Stimulated activated CD8-positive, alpha-beta memory T cell treated with anti-CD3 and anti-CD28 coated beads, Interleukin-12 subunit alpha, Interleukin-12 subunit beta, amount 100 ng/mL, for 1 hour (primary cell): Measurements from ENCODE around the gene EXOC4.

Source experiments
- DNase-seq: peaks from one replicate; pipeline ENCODE4 v3.0.0-alpha.2; 2020; ENCODE audit warnings: low read depth

EXOC4 gene

DNA sequence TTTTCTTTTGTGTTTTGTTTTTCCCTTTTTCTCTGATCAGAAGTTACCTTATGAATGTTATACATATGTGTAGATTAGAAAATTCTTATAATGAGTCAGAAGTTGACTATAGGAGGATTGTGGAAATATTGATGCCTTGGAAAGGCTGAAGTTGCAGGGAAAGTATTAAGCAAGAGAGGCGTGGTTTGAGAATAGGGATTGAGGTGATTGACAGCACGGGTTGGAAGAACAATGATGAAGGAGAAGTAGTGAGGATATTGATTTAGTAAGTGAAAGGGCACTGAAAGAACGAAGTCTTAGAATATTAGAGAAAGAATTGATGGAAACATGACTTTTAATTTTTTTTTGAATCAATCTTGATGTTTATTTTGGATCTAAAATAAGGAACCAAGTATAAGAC is 176.0 kb downstream of the EXOC4 start:
- DNase-seq = no peak

DNA sequence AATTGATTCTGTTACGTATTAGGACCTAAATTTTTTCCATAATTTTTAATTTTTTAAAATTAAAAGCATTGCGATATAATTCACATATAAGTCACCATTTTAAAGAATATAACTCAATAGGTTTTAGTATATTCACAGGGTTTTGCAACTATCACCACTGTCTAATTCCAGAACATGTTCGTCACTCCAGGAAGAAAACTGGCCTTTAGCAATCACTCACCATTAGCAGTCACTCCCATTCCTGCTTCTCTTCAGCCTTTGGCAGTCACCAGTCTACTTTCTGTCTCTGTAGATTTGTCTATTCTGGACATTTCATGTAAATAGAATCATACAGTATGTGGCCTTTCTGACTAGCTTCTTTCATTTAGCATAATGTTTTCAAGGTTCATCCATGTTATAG is 176.5 kb downstream of the EXOC4 start:
- no peak for DNase-seq

DNA sequence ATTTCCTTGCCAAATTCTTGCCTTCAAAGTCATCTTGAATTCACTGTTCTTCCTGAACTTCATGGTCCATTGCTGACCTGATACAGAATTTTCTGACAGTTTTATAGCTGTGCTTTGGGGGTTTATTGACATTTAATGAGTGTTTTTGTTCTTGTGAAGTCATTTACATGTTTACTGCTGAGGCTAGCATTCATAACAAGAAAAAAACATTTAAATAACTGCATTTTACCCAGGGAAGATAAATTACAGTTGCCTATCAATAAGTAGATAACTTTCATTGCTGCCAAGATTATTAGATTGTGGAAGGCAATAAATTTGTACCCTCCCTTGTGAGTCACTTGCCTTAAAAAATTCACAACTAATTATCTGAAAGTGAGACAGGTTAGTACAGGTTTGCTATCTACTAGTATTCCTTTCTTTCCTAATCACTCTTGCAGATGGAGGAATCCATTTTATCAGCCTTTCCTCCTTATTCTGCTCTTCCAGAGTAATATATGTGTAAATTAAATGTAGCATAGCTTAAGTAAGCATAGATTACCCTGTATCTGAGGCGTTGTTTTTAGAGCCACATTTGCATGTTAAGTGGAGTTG is 178.4 kb downstream of the EXOC4 start:
- DNase-seq = no peak

DNA sequence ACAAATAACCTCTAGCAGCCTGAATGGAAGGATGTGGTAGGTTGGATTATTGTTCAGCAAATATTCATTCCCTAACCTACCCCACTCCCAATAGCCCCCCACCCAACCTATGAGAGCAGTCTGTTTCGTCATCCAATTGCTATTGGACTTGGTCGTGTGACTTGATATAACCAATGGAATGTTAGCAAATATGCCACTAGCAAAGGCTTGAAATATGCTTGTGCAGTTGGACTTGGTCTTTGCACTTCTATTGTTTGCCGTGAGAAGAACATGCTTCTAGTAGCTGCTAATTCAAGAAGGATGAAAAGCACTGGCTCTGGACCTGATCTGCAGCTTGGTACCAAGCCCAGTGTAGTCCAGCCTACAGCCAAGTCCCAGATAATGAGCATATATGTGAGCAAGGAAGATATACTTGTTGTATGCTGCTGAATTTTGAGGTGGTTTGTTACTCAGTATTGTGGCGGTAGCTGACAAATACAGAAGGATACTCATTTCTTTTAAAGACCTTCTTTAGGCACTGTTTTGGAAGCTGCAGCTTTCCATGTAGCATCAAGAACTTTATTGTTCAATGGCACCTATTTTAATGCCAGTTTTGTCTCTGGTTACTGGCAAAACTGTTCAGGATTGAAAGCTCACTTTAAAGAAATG is 180.4 kb downstream of the EXOC4 start:
- DNase-seq = no peak

DNA sequence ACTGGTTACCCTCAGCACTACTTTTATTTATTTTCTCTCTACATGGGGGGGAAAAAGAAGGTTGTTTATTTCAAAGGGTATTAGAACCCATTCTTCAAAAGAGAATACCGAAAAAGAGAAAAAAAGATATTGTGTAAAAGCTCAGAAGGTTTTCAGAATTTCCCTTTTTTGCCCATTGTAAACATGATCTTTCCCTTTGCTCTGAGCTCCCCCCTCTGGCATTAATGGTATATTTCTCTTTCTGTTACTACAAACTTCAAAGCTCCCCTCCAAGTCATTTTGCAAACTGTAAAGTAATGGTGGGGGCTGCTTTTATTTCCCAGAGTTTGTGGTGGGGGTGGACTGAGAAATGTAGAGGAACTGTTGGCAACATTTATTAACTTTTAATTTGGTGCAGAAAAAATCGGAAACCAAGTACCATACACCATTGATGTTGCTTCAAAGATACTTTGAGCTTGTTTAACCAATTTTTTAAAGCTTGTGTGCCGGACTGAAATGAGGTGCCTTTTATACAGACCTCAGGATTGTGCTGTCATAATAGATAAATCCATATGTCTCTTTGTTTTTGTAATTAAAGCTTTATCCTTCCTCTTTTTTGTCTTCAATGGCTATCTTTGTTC is 181.5 kb downstream of the EXOC4 start:
- DNase-seq = no peak

DNA sequence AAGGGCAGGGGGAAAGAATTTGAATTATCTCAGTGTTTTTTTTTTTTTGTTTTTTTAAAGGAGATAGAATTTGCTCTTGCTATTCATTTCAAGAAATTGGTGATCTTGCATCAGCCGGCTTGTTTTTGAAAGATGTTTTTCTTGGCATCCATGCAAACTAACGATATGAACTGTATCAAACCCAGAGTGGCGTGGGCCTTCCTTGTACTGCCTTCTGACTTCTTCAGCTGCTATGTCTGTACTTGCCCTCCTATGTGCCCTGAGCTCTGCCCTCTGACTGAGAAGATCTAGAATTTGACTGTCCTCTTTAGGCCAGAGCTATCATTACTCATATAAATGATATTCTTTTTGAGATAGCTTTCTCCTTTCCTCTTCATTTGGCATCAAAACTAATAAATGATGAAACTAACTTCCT is 183.1 kb downstream of the EXOC4 start:
- no peak for DNase-seq

DNA sequence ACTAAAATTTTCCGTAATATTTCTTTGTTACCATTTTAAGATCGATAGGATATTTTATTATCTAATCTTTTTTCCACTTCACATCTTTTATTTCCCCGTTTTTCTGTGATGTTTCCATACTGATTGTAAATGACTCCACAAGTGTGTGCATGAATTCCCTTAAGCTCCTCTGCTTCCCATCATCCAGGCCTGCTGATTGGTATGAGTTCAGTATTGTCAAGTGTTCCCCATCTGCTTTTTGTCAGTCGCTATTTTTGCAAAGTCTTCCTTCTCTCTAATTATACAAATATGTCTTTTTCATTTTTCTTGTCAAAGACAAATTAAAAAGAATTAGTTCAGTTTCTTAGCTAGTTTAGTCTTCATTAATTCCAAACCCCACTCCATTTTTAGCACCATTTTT is 184.7 kb downstream of the EXOC4 start:
- DNase-seq = no peak

DNA sequence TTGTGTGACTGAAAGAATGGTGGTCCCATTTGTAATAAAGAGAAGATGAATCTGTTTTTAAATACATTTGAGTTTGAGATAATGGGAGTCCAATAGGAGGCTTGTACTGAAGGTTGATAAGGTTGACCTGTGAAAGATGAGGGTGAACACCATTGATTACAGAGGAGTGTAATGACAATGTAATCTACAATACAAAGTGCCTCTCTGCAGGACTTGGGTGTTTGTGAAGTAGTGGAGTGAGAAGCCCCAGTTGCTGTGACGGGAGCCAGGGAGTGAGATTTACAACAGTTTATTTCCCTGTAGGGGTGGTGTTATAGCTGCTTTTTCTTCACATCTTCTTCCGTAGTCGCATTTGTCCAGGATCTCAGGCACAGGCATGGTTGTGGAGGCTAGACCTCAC is 189.9 kb downstream of the EXOC4 start:
- no peak for DNase-seq

DNA sequence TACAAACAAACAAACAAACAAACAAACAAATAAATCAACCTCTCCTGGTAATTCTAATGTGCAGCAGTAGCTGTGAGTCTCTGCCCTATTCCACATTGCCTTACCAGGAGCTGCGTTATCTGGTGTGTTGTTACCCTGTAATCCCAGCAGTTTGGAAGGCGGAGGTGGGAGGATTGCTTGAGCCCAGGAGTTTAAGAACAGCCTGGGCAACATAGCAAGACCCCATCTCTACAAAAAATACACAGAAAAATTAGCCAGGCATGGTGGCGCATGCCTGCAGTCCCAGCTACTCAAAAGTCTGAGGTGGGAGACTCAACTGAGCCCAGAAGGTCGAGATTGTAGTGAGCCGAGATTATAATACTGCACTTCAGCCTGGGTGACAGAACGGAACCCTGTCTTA is 192.7 kb downstream of the EXOC4 start:
- DNase-seq = no peak

DNA sequence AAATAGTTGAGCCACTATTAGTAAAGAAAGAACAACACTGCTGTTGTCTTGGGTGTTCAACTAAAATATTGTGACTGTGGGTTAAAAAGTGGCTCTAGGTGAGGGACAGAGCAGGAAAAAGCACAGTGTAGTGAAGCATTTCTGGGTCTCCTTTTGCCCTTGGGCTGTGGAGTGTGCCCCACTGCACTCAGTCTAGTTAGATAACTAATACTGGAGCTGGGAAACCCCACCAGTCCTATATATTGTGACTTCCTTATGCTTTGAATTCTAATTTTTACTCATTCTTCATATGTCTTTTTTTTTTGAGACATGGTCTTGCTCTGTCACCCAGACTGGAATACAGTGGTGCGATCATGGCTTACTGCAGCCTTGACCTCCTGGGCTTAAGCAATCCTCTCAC is 195.1 kb downstream of the EXOC4 start:
- DNase-seq = no peak

DNA sequence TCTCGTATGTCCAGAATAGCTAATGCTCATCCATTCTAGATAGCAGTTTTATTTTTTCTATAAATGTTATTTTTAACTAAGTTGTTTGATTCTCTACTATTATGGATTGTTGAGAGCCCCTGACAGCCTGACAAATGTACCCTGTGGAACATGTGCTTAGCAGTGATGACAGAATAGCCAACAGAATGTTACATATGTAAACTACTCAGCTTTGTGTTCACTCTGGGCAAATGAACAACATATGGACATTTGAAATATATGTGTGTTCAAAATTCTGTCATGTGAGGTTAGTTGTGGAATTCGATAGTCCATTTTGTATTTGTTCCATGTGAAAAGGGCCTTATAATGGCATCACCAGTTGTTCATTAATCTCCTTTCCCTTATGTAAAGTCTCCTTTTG is 199.7 kb downstream of the EXOC4 start:
- DNase-seq = no peak

DNA sequence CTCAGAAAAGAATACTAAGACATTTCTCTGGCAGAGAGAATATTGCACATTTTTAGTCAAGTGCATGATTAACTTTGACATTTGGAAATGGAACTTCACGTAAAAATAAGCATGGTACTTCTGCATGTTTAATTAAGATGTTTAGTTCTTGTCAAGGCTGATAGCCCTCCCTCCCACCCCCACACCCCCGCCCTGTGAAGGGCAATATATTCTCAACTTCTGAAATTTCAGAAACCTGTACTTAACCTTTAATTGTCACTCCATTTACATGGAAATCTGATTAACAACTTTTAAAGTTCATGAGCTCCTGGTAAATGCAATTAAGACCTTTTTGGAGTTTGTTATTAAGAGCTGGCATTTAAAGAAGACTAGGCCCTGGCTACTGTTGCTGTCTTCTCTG is 205.8 kb downstream of the EXOC4 start:
- DNase-seq = no peak

DNA sequence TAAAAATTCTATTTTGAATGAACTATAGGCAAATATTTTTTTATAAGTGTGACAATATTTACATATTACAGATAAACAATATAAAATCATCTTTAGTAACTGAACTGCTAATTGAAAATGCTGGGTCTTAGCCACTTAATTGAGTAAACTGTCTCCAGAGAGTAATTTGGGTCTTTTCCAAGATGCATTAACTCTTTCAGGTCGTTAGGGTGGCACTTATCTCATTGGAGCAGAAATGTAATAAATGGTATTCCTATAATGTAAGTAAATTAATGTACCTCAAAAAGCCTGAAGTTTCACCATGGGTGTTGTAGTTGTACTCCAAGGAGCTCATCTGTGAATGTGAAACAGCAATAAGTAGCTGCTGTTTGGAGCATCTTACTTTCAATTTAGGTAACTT is 208.5 kb downstream of the EXOC4 start:
- DNase-seq = no peak

DNA sequence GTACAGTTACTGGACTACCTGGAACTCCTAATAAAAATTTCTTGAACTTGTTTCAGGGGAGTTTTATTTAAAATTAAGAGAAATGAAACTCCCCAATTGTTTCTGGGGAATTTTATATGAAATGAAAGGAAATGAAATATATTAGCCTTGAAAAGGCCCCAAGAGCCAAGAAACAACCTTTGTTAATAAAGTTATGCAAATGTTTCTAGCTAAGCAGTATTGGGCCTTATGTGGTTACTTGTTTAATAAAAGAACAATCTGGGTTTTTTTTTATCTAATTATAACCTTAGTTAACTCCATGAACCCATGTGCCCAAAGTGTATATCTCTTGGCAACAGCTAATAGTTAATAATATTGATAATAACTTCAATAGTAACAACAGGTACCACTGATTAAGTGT is 222.8 kb downstream of the EXOC4 start:
- no peak for DNase-seq

DNA sequence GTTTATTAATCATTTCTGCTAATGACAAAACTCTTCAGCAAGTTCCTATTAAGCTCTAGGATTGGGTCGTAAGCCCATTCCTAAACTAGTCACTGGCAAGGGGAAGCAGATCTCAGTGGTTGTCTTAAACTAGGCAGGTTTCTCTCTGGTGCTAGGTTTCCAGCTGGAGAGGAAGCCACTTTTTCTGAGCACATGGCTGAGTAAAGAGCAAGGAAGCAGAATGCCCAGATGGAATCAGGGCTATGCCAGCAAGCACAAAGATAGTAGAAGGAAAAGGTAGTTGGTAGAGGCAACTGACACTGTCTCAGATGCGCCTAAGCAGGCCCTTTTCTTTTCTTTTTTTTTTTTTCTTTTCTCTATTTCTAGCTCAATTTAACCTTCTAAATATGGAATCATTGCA is 224.9 kb downstream of the EXOC4 start:
- DNase-seq = no peak

DNA sequence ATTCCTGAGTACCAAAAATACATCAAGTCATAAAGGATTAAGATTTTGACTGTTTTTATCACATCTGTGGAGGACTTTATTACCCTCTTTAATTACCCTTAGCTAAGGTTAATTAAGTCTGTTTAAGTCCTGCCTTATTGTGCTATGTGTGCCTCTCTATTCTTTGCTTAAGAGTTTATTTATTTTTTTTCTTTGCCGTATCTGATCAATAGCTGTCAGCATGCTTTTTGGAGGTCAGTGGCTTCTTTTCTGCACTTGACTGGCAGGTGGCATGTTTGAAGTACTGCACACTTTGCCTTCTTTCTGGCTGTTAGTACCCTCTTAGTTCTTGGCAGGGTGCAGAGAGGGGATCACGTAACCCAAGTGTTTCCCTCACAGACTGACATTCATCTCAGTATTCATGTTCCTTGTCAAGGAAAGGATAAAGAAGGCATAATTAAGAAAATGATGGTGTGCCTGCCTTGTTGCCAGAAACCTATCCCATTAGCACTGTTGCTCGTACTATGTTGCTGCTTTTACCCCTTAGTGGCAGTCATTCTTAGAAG is 225.8 kb downstream of the EXOC4 start:
- no peak for DNase-seq

DNA sequence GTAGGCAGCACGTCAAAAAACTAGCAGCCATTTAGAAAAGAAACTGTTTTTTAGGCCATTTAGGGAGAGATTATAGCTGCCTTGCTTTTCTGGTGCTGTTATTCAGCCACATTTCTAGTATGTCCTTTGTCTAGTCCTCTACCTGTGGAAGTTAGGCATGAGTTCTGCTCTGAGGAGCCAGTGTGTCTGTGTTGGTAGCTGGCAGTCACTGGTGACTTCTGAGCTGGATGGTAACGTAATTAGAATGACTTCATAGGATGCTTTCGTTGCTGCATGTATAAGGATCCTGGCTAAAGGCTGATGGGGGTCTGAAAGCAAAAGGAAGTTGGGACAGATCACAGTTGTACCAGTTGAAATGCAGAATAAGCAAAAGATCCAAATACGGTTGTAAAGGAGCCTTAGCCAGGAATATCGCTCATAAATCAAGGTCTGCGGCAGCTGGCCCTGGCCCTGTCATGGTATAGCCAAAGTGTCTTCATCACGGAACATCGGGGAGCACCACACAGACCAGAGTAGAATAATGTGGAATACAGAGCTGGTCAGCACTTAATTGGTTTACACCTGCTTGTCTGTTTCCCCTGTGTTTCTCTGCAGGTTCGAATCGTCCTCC is 226.7 kb downstream of the EXOC4 start:
- DNase-seq = no peak

DNA sequence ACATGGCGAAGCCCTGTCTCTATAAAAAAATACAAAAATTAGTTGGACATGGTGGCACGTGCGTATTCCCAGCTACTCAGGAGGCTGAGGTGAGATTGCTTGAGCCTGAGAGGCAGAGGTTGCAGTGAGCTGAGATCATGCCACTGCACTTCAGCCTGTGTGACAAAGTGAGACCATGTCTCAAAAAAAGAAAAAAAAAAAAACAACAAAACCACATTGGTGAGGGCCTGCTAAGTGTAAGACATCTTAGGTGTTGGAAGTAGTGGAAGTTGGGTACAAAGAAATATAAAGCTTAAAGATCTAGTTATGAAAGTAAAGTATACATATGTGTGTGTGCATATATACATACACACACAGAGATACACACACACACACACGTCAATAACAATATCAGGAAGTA is 228.0 kb downstream of the EXOC4 start:
- no peak for DNase-seq

DNA sequence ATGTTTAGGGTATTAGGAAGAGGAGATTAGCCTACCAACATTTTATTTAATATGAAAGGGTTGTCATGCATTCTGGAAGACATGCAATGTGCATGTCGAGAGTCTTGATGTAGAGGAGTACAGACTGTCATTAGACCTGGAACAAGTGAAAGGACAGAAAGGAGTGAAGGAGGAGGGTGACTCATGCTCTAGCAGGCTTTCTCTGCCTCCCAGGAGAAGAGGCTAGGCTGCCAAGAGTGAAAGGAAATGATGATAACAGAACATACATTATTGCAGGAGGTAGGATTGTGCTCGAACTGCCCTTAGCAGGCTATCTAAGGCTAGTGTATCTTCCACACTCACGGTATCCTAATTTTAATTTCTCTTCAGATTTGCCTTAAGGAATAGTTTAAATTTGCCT is 228.8 kb downstream of the EXOC4 start:
- no peak for DNase-seq

DNA sequence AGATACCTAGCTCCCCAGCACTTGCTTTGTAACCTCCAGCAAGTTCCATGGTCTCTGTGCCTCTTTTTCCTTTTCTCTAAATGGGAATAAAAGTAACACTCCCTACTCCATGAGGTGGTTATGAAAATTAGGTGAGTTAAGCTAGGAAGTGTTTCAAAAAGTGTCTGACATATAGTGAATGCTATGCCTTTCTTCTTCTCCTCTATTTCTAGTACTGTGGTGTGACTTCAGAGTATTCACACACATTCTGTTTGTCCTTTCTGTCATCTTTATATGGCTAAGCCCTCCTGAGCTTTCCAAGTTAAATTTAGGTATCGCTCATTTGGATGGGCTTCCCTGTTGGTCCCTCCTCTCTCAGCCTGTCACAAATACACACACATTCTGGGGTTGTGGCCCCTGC is 229.7 kb downstream of the EXOC4 start:
- DNase-seq = no peak

DNA sequence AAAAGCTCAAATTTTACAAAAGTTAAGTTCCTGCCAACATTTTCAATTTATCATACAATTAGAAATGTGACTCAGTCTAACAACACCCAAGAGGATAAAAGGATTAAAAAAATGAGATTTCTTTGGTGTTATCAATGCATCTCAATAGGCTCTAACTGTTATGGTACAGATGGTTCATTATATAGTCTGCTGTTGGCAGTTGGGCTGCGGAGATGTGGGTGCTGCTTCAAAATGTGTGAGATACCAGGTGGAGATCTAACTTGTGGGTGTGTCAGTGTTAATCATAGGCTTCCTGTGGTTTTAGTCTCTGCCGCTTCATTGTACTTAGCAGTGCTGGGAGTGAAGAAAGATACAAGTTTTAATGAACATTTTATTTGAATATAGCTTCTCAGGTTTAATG is 231.2 kb downstream of the EXOC4 start:
- peak; percentile 6 for DNase-seq

DNA sequence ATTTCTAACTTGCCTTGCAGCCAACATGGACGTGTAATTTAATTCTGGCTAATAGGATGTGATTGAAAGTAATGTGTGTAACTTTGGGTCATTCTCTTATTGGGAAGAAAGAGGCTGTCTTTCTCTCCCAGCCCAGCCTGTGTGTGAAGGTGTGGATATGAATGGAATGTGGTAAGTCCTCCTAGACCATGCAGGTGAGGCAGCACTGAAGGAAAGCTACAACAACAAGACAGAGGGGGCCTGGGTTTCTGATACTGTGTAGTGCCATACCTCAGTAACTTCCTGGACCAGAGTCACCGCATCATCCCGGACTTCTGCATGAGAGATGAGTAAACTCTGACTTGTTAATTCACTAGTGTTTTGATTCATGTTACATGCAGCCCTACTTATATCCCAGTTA is 237.0 kb downstream of the EXOC4 start:
- DNase-seq = no peak

DNA sequence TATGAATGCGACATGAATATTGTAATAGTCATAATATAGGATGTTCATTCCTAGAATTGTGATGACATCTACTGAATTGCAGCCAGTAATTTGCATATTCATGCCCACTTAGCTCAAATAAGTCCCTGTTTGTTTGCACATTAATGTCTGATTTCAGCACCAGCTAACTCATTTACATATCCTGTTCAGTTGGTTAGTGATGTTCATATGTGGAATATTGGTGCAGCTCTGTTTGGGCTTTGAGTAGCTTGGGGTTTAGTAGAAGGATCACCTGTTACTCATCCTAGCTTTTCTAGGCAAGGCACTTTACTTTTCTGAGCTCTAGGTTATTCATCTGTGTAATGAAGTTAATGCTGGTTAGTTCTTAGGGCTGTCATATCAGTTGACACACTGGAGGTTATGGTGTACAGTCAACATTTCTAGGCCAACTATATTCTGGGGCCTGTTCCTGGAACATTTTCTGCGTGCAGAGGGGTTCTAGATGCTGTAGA is 238.4 kb downstream of the EXOC4 start:
- DNase-seq = no peak
